Measurements from ENCODE around the gene CTBP2.

Gene CTBP2

DNA sequence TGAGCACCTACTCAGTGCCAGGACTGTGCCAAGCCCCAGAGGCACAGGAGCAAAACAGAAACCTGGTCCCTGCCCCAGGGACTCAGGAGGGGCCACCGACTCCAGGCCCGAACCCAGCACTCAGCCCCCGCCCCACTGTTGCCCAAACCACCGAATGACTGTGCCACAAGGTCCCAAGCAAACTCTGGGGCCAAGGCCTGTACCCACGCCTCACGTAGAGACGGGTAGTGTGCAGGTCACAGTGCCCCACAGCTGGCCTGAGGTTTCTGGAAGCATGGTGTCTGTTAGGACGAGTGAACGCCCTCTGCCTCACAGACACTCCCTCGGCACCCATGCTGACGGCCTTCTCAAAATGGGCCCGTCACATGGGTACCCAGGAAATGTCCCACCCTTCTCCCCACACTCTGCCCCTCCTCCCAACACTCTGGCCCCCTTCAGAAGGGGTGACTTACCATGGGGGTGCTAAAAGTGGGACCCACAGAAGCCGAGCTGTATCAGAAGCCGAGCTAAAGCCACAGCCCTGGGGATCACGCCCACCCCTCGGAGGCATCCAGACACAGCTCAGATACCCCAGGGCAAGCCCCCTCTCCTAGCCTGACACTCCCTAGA lies 44.2 kb downstream of the CTBP2 start:
- H3K79me2 ChIP-seq (ENCODE audit: insufficient read depth, low read length) = no peaks in the 10 kb centered on the region
- no peak overlapping the region for H3K4me2 ChIP-seq (ENCODE audit: low read depth, low read length, poor library complexity, severe bottlenecking)
- TF ChIP-seq, protein P1, sequence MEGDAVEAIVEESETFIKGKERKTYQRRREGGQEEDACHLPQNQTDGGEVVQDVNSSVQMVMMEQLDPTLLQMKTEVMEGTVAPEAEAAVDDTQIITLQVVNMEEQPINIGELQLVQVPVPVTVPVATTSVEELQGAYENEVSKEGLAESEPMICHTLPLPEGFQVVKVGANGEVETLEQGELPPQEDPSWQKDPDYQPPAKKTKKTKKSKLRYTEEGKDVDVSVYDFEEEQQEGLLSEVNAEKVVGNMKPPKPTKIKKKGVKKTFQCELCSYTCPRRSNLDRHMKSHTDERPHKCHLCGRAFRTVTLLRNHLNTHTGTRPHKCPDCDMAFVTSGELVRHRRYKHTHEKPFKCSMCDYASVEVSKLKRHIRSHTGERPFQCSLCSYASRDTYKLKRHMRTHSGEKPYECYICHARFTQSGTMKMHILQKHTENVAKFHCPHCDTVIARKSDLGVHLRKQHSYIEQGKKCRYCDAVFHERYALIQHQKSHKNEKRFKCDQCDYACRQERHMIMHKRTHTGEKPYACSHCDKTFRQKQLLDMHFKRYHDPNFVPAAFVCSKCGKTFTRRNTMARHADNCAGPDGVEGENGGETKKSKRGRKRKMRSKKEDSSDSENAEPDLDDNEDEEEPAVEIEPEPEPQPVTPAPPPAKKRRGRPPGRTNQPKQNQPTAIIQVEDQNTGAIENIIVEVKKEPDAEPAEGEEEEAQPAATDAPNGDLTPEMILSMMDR (IDR thresholded peaks at IDR 0.05; ENCODE audit: insufficient read depth, low read length, poor library complexity, severe bottlenecking) = no peak
- no peak for TF ChIP-seq EZH2phosphoT487 (conservative IDR thresholded peaks at IDR 0.05; ENCODE audit: low read length)
- no peak overlapping the region for H2AFZ ChIP-seq (ENCODE audit: low read depth, low read length, severe bottlenecking)
- no peaks in the 10 kb centered on the region for H3K9me3 ChIP-seq (ENCODE audit: insufficient read depth, low read length)
- no peak overlapping the region for H3K9ac ChIP-seq (ENCODE audit: low read length)
- no peaks in the 10 kb centered on the region for H4K20me1 ChIP-seq (ENCODE audit: low read depth, low read length)
- H3K9me2 ChIP-seq (replicated peaks; ENCODE audit: insufficient read depth, low read length) = no peaks in the 10 kb centered on the region
- H3K4me3 ChIP-seq (ENCODE audit: insufficient read depth, low read length, poor library complexity, severe bottlenecking) = no peak overlapping the region
- no peaks in the 10 kb centered on the region for H3K27me3 ChIP-seq (ENCODE audit: low read length)
- H3K27ac ChIP-seq (ENCODE audit: low read depth, low read length) = no peak overlapping the region
- no peaks in the 10 kb centered on the region for H3K36me3 ChIP-seq (ENCODE audit: low read length)
- H3F3A ChIP-seq (ENCODE audit: insufficient read depth) = no peaks in the 10 kb centered on the region

- H3K9me3 ChIP-seq (ENCODE audit: insufficient read depth, low read length) = no peaks in the 10 kb centered on the region
- no peak overlapping the region for H3K4me3 ChIP-seq (ENCODE audit: insufficient read depth, low read length, poor library complexity, severe bottlenecking)
- H3K27ac ChIP-seq (ENCODE audit: low read depth, low read length) = no peak overlapping the region
- H3K36me3 ChIP-seq (ENCODE audit: low read length) = no peaks in the 10 kb centered on the region
- no peaks in the 10 kb centered on the region for H4K20me1 ChIP-seq (ENCODE audit: low read depth, low read length)
- H3K27me3 ChIP-seq (ENCODE audit: low read length) = no peaks in the 10 kb centered on the region
- no peak overlapping the region for H3K9ac ChIP-seq (ENCODE audit: low read length)
- no peaks in the 10 kb centered on the region for H3K79me2 ChIP-seq (ENCODE audit: insufficient read depth, low read length)
- TF ChIP-seq EZH2phosphoT487 (conservative IDR thresholded peaks at IDR 0.05; ENCODE audit: low read length) = no peak
- TF ChIP-seq, protein P1 (IDR thresholded peaks at IDR 0.05; ENCODE audit: insufficient read depth, low read length, poor library complexity, severe bottlenecking) = no peak
- no peak overlapping the region for H3K4me2 ChIP-seq (ENCODE audit: low read depth, low read length, poor library complexity, severe bottlenecking)
- H2AFZ ChIP-seq (ENCODE audit: low read depth, low read length, severe bottlenecking) = no peak overlapping the region
- H3F3A ChIP-seq (ENCODE audit: insufficient read depth) = no peaks in the 10 kb centered on the region
- H3K9me2 ChIP-seq (replicated peaks; ENCODE audit: insufficient read depth, low read length) = no peaks in the 10 kb centered on the region
Measured at GRCh38 chr10:125115409-125115808, 45.0 kb downstream of the CTBP2 start.

GRCh38 chr10:125114761-125115391 lies 45.5 kb downstream of the CTBP2 start:
- H3K27ac ChIP-seq (ENCODE audit: low read depth, low read length) = no peak overlapping the region
- no peaks in the 10 kb centered on the region for H3K27me3 ChIP-seq (ENCODE audit: low read length)
- H3F3A ChIP-seq (ENCODE audit: insufficient read depth) = no peaks in the 10 kb centered on the region
- no peaks in the 10 kb centered on the region for H3K9me3 ChIP-seq (ENCODE audit: insufficient read depth, low read length)
- no peak overlapping the region for H2AFZ ChIP-seq (ENCODE audit: low read depth, low read length, severe bottlenecking)
- H3K4me2 ChIP-seq (ENCODE audit: low read depth, low read length, poor library complexity, severe bottlenecking) = no peak overlapping the region
- no peak overlapping the region for H3K4me3 ChIP-seq (ENCODE audit: insufficient read depth, low read length, poor library complexity, severe bottlenecking)
- no peaks in the 10 kb centered on the region for H3K36me3 ChIP-seq (ENCODE audit: low read length)
- no peaks in the 10 kb centered on the region for H4K20me1 ChIP-seq (ENCODE audit: low read depth, low read length)
- no peaks in the 10 kb centered on the region for H3K9me2 ChIP-seq (replicated peaks; ENCODE audit: insufficient read depth, low read length)
- H3K79me2 ChIP-seq (ENCODE audit: insufficient read depth, low read length) = no peaks in the 10 kb centered on the region
- no peak overlapping the region for H3K9ac ChIP-seq (ENCODE audit: low read length)
- TF ChIP-seq, protein P1 (IDR thresholded peaks at IDR 0.05; ENCODE audit: insufficient read depth, low read length, poor library complexity, severe bottlenecking) = no peak
- no peak for TF ChIP-seq EZH2phosphoT487 (conservative IDR thresholded peaks at IDR 0.05; ENCODE audit: low read length)
